Occipital lobe (tissue), 3 donors: ENCODE measurements around the gene EPS8L1. TPM values are rescaled to one million over a fixed set of nuclear protein-coding genes. Genes with fewer than 3 reads are reported as not detected.

Experiments
- DNase-seq: peaks from one replicate; lab custom pipeline; 2025; lab: John Stamatoyannopoulos, UW
- small RNA-seq: library from RNA; depleted of rRNA; stranded (forward); fragments of <200 nt; gene quantifications from one replicate; pipeline ENCODE3, GENCODE V24; 2014
- total RNA-seq: library from RNA; depleted of rRNA; stranded (reverse); fragments of >200 nt; gene quantifications from one replicate; pipeline ENCODE4 v1.2.3, GENCODE V29; 2014

The EPS8L1 gene
- total RNA-seq, 1 donor from 2014 or later: 0.62 TPM

DNA sequence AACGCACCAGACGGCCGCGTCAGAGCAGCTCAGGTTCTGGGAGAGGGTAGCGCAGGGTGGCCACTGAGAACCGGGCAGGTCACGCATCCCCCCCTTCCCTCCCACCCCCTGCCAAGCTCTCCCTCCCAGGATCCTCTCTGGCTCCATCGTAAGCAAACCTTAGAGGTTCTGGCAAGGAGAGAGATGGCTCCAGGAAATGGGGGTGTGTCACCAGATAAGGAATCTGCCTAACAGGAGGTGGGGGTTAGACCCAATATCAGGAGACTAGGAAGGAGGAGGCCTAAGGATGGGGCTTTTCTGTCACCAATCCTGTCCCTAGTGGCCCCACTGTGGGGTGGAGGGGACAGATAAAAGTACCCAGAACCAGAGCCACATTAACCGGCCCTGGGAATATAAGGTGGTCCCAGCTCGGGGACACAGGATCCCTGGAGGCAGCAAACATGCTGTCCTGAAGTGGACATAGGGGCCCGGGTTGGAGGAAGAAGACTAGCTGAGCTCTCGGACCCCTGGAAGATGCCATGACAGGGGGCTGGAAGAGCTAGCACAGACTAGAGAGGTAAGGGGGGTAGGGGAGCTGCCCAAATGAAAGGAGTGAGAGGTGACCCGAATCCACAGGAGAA lies 39.9 kb downstream of the EPS8L1 start:
- no peak for DNase-seq

GRCh38 chr19:55116232-55116858 lies 40.7 kb downstream of the EPS8L1 start:
- DNase-seq: peak; percentile 63

- DNase-seq: no peak
Measured at GRCh38 chr19:55116859-55117662, 41.4 kb downstream of the EPS8L1 start, which contains the start of gene PPP1R12C. Gene PPP1R12C (minus strand): TSS chr19:55117637. CDS start chr19:55117543, 94 bp downstream.

GRCh38 chr19:55117663-55118391 lies 42.2 kb downstream of the EPS8L1 start:
- DNase-seq: peak; percentile 99

- peak; percentile 65 for DNase-seq
Measured at GRCh38 chr19:55118401-55118991, 42.8 kb downstream of the EPS8L1 start.

DNA sequence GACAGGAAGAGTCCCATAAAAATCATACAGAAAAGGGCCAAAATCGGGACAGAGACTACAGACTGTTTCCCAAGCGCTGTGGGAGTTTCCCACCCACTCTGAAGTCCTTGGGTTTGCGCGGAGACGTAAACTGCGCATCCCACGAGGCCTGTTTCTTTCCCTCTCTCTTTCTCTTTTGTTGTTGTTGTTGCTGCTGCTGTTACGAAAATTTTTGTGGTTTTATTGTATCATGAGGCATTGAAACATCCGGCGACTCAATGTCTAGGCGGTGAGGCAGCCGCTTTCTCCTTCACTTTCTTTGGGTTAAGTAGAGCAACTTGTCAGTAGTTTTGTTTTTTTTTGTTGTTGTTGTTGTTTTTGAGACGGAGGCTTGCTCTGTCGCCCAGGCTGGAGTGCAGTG lies 43.4 kb downstream of the EPS8L1 start:
- DNase-seq: no peak

DNA sequence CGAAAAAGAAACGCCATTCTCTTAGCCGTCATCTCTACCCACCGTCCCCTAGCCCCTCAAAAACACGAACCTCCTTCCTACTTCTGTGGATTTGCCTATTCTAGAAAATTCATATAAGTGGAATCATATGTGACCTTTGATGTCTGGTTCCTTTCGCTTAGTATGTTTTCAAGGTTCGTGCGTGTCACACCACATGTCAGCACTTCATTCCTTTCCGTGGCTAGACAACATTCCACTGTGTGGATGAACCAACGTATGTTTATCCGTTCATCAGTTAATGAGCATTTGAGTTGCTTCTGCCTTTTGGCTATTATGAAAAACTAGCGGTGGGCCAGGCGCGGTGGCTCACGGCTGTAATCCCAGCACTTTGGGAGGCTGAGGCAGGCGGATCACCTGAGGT lies 55.8 kb downstream of the EPS8L1 start:
- DNase-seq: no peak

DNA sequence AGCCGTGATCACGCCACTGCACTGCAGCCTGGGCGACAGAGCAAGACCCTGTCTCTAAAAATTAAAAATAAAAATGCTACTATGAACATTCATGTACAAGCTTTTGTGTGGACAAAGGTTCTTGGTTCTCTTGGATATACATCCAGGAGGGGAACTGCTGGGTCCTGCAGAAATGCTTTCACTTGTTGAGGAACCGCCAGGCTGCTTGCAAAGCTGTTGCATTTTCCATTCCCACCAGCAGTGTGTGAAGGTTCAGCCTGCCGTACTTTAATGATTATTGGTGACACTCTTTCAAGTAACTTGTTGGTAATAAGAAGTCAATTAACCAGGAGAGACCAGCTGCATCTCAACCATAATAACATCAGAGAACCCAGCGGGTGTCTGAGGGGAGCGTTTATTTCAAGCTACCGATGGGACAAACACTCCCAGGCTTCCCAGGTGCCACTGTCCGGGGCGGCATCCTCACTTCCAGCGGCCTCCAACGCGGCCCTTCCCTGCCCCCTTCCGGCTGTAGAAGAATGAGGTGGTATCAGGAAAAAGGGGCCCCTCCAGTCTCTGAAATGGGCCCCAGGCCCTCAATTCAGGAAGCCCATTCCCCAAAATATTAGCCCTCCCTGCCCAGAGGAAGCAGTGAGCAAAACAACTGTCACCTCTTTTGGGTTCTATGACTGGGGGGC lies 56.9 kb downstream of the EPS8L1 start:
- no peak for DNase-seq

GRCh38 chr19:55133639-55134444 lies 58.2 kb downstream of the EPS8L1 start:
- no peak for DNase-seq

GRCh38 chr19:55134736-55135135 lies 59.1 kb downstream of the EPS8L1 start:
- DNase-seq: no peak

- DNase-seq: no peak
Measured at GRCh38 chr19:55136399-55137102, 60.9 kb downstream of the EPS8L1 start.

Small RNAs within 50 kb of the gene (small RNA-seq; reads per million reads assigned to genes)
- not detected for gene MIR7975

Other genes starting within 250 kb of the EPS8L1 start
- not detected for gene KIR2DS4, start 243.2 kb upstream of the EPS8L1 start, total RNA-seq
- not detected for gene KIR3DL2, start 225.4 kb upstream of the EPS8L1 start, total RNA-seq
- gene FCAR, start 201.6 kb upstream of the EPS8L1 start, total RNA-seq: not detected
- not detected for gene NCR1, start 169.7 kb upstream of the EPS8L1 start, total RNA-seq
- not detected for gene NLRP7, start 128.3 kb upstream of the EPS8L1 start, total RNA-seq
- gene NLRP2, start 109.5 kb upstream of the EPS8L1 start, total RNA-seq: 2.0 TPM
- gene GP6, start 37.6 kb upstream of the EPS8L1 start, total RNA-seq: 0.47 TPM
- 15.0 TPM for gene RDH13, start 12.7 kb upstream of the EPS8L1 start, total RNA-seq
- gene PPP1R12C, start 41.8 kb downstream of the EPS8L1 start, total RNA-seq: 20.7 TPM
- not detected for gene TNNT1, start 73.3 kb downstream of the EPS8L1 start, total RNA-seq
- gene TNNI3, start 81.9 kb downstream of the EPS8L1 start, total RNA-seq: not detected
- 0.31 TPM for gene DNAAF3, start 90.7 kb downstream of the EPS8L1 start, total RNA-seq
- gene SYT5, start 104.4 kb downstream of the EPS8L1 start, total RNA-seq: 36.8 TPM
- 0.47 TPM for gene PTPRH, start 133.6 kb downstream of the EPS8L1 start, total RNA-seq
- 0.78 TPM for gene TMEM86B, start 152.9 kb downstream of the EPS8L1 start, total RNA-seq
- 11.4 TPM for gene PPP6R1, start 183.1 kb downstream of the EPS8L1 start, total RNA-seq
- gene HSPBP1, start 204.2 kb downstream of the EPS8L1 start, total RNA-seq: 23.4 TPM
- 67.1 TPM for gene BRSK1, start 208.1 kb downstream of the EPS8L1 start, total RNA-seq
- gene TMEM150B, start 249.5 kb downstream of the EPS8L1 start, total RNA-seq: 0.47 TPM